Subcutaneous abdominal adipose tissue (tissue), 5 donors: ENCODE measurements around the gene ARHGAP33.
"Not testable (repeated sequence)": the region's sequence is repeated elsewhere in the genome, so short reads cannot be mapped to it uniquely, and the experiment has no call there.

Source experiments
- H3K27ac ChIP-seq: one replicate; pipeline ENCODE4 v1.7.0; 2013; ENCODE audit warnings: low read depth, mild to moderate bottlenecking, inconsistent platforms, low read length, moderate library complexity
- H3K27me3 ChIP-seq, 5 donors: one replicate each; pipeline ENCODE4 v1.7.0; 2013; ENCODE audit warnings: low read length in 5 of 5, inconsistent platforms in 1 of 5; ENCODE audit not compliant: control insufficient read depth in 5 of 5, insufficient read depth in 4 of 5
- H3K36me3 ChIP-seq, 5 donors: one replicate each; pipeline ENCODE4 v1.7.0; 2013; ENCODE audit warnings: low read length in 5 of 5; ENCODE audit not compliant: control insufficient read depth in 5 of 5, insufficient read depth in 5 of 5
- H3K4me1 ChIP-seq, 5 donors: one replicate each; pipeline ENCODE4 v1.7.0; 2013; ENCODE audit warnings: low read length in 5 of 5, mild to moderate bottlenecking in 3 of 5, moderate library complexity in 1 of 5; ENCODE audit not compliant: control insufficient read depth in 5 of 5, insufficient read depth in 5 of 5
- H3K4me3 ChIP-seq, 5 donors: one replicate each; pipeline ENCODE4 v1.7.0; 2013; ENCODE audit warnings: low read length in 5 of 5, low read depth in 1 of 5
- H3K9ac ChIP-seq, 5 donors: one replicate each; pipeline ENCODE4 v1.7.0; 2013; ENCODE audit warnings: low read length in 5 of 5, mild to moderate bottlenecking in 4 of 5, moderate library complexity in 3 of 5
- H3K9me3 ChIP-seq, 5 donors: one replicate each; pipeline ENCODE4 v1.7.0; 2013; ENCODE audit warnings: low read length in 5 of 5; ENCODE audit not compliant: control insufficient read depth in 5 of 5
- donor health status: healthy.
- donor health status: healthy.
- donor health status: healthy.
- donor health status: healthy.
- donor health status: healthy.

The ARHGAP33 gene

GRCh38 chr19:35832054-35832453 is 56.7 kb downstream of the ARHGAP33 start:
- Histone ChIP-seq H3K4me1 (no peaks in the 10 kb centered on the region), H3K9ac (no peak overlapping the region), H3K27me3 (peaks cover 6 to 24% (median 10%) of the 10 kb centered on the region in 5 donors), H3K27ac (no peak overlapping the region), H3K9me3 (peaks cover 0 to 5% (median 0%) of the 10 kb centered on the region in 5 donors), H3K4me3 (no peak overlapping the region), H3K36me3 (no peaks in the 10 kb centered on the region)

GRCh38 chr19:35833972-35834371 is 58.6 kb downstream of the ARHGAP33 start:
- Histone ChIP-seq H3K9ac (no peak overlapping the region), H3K27me3 (peaks cover 6 to 24% (median 10%) of the 10 kb centered on the region in 5 donors), H3K9me3 (peaks cover 1 to 5% (median 2%) of the 10 kb centered on the region in 5 donors), H3K4me3 (no peak overlapping the region), H3K4me1 (no peaks in the 10 kb centered on the region), H3K36me3 (no peaks in the 10 kb centered on the region), H3K27ac (no peak overlapping the region)

GRCh38 chr19:35836096-35836495 is 60.7 kb downstream of the ARHGAP33 start:
- H3K9ac ChIP-seq, H3K4me3 ChIP-seq, H3K4me1 ChIP-seq, H3K27ac ChIP-seq, H3K36me3 ChIP-seq, H3K9me3 ChIP-seq: not testable (repeated sequence)
- H3K27me3 ChIP-seq, result peaks cover 0 to 17% (median 10%) of the 10 kb centered on the region in 5 donors
